ENCODE data around the gene NPRL2.

The NPRL2 gene

GRCh38 chr3:50351323-50351697 is 735 bp upstream of the NPRL2 start:
- DNase-seq (ENCODE audit: low read depth in 1 of 2, low spot score in 1 of 2), result no peak

GRCh38 chr3:50350213-50350526 is 405 bp downstream of the NPRL2 start:
- no peak for DNase-seq (ENCODE audit: low read depth in 1 of 2, low spot score in 1 of 2)

- peak; percentile 52 to 56 for DNase-seq (ENCODE audit: low read depth in 1 of 2, low spot score in 1 of 2)
Observed at GRCh38 chr3:50347187-50347813, 3.3 kb downstream of the NPRL2 start.

GRCh38 chr3:50345586-50346234 is 4.9 kb downstream of the NPRL2 start, which contains the start of gene ZMYND10:
ZMYND10 (minus strand) TSS chr3:50345732; CDS start chr3:50345579, 153 bp downstream.
- DNase-seq (ENCODE audit: low read depth in 1 of 2, low spot score in 1 of 2), result peak; percentile 57 to 59

- no peak for DNase-seq (ENCODE audit: low read depth in 1 of 2, low spot score in 1 of 2)
Observed at GRCh38 chr3:50345008-50345407, 5.6 kb downstream of the NPRL2 start.

GRCh38 chr3:50342813-50343633 is 7.6 kb downstream of the NPRL2 start:
- DNase-seq (ENCODE audit: low read depth in 1 of 2, low spot score in 1 of 2), result no peak

GRCh38 chr3:50341996-50342650 is 8.5 kb downstream of the NPRL2 start:
- no peak for DNase-seq (ENCODE audit: low read depth in 1 of 2, low spot score in 1 of 2)

GRCh38 chr3:50341537-50341936 is 9.0 kb downstream of the NPRL2 start:
- DNase-seq (ENCODE audit: low read depth in 1 of 2, low spot score in 1 of 2), result no peak

- peak; percentile 44 to 49 for DNase-seq (ENCODE audit: low read depth in 1 of 2, low spot score in 1 of 2)
Observed at GRCh38 chr3:50340448-50341329, 9.9 kb downstream of the NPRL2 start, which contains the start of gene RASSF1. RASSF1 (minus strand) TSS chr3:50340836; CDS start chr3:50340805, 31 bp downstream.

- DNase-seq (ENCODE audit: low read depth in 1 of 2, low spot score in 1 of 2), result no peak
Observed at GRCh38 chr3:50340147-50340447, 10.5 kb downstream of the NPRL2 start.

GRCh38 chr3:50339485-50340146 is 11.0 kb downstream of the NPRL2 start:
- DNase-seq (ENCODE audit: low read depth in 1 of 2, low spot score in 1 of 2), result no peak

- no peak for DNase-seq (ENCODE audit: low read depth in 1 of 2, low spot score in 1 of 2)
Observed at GRCh38 chr3:50338965-50339364, 11.6 kb downstream of the NPRL2 start.

GRCh38 chr3:50337175-50337861 is 13.3 kb downstream of the NPRL2 start:
- peak; percentile 85 to 88 for DNase-seq (ENCODE audit: low read depth in 1 of 2, low spot score in 1 of 2)

GRCh38 chr3:50336452-50337174 is 14.0 kb downstream of the NPRL2 start:
- DNase-seq (ENCODE audit: low read depth in 1 of 2, low spot score in 1 of 2), result no peak

GRCh38 chr3:50334339-50335075 is 16.1 kb downstream of the NPRL2 start:
- DNase-seq (ENCODE audit: low read depth in 1 of 2, low spot score in 1 of 2), result no peak

GRCh38 chr3:50333744-50334328 is 16.7 kb downstream of the NPRL2 start:
- no peak for DNase-seq (ENCODE audit: low read depth in 1 of 2, low spot score in 1 of 2)

GRCh38 chr3:50331364-50331907 is 19.1 kb downstream of the NPRL2 start:
- DNase-seq (ENCODE audit: low read depth in 1 of 2, low spot score in 1 of 2), result no peak

GRCh38 chr3:50330330-50330729 is 20.2 kb downstream of the NPRL2 start:
- no peak for DNase-seq (ENCODE audit: low read depth in 1 of 2, low spot score in 1 of 2)

All from stimulated activated CD4-positive, alpha-beta T cell treated with anti-CD3 and anti-CD28 coated beads, Interleukin-15, amount 100 ng/mL, for 1 hour (primary cell).